ENCODE data around the gene DCC. TPM values are rescaled to one million over a fixed set of nuclear protein-coding genes. Genes with fewer than 3 reads are reported as not detected.
"Not testable (repeated sequence)": the region's sequence is repeated elsewhere in the genome, so short reads cannot be mapped to it uniquely, and the experiment has no call there.

DCC gene
- total and polyA plus RNA-seq, 10 donors: 0.03 to 9.2 (median 0.91) TPM; not detected in 1

GRCh38 chr18:52363861-52364260 lies 23.9 kb downstream of the DCC start:
- Histone ChIP-seq H3K9me3 (peaks cover 0 to 8% (median 0%) of the 10 kb centered on the region in 8 donors), H3K27me3 (replicated peaks in 1 of 7) (no peaks in the 10 kb centered on the region), H3K4me1 (no peaks in the 10 kb centered on the region), H3K27ac (no peak overlapping the region), H3K36me3 (no peaks in the 10 kb centered on the region), H3K4me3 (no peak overlapping the region)
- WGBS, 5 donors: 58 to 100% (median 85%) methylated on average over 1 of the region's 1 CpG
- DNase-seq: no peak
- TF ChIP-seq CTCF (IDR thresholded peaks at IDR 0.05 in 8 of 11, conservative IDR thresholded peaks at IDR 0.05 in 3 of 11) (no peak), POLR2AphosphoS5 (IDR thresholded peaks at IDR 0.05) (no peak), POLR2A (IDR thresholded peaks at IDR 0.05) (no peak)
- intact Hi-C loops (cut with DNase I; ENCODE audit: low total_unique reads): no loop called here

GRCh38 chr18:52366851-52367250 lies 26.9 kb downstream of the DCC start:
- intact Hi-C loops (cut with DNase I; ENCODE audit: low total_unique reads); H3K4me1 ChIP-seq; H3K27ac ChIP-seq; H3K36me3 ChIP-seq; H3K9me3 ChIP-seq; H3K4me3 ChIP-seq; H3K27me3 ChIP-seq (replicated peaks in 1 of 7): not testable (repeated sequence)
- peak; percentile 51 for DNase-seq
- WGBS, 5 donors: 92 to 96% (median 94%) methylated on average over 7 to 27 of the region's 27 CpGs

- DNase-seq: no peak
- Histone ChIP-seq H3K27ac (no peak overlapping the region), H3K9me3 (peaks cover 0 to 8% (median 0%) of the 10 kb centered on the region in 8 donors), H3K4me3 (no peak overlapping the region), H3K4me1 (no peaks in the 10 kb centered on the region), H3K36me3 (no peaks in the 10 kb centered on the region), H3K27me3 (replicated peaks in 1 of 7) (no peaks in the 10 kb centered on the region)
- intact Hi-C loops (cut with DNase I; ENCODE audit: low total_unique reads): no loop called here
- TF ChIP-seq POLR2AphosphoS5 (IDR thresholded peaks at IDR 0.05) (no peak), POLR2A (IDR thresholded peaks at IDR 0.05) (no peak), CTCF (IDR thresholded peaks at IDR 0.05 in 8 of 11, conservative IDR thresholded peaks at IDR 0.05 in 3 of 11) (no peak)
- 49 to 62% (median 57%) methylated on average over 3 of the region's 3 CpGs for whole genome bisulfite sequencing, 5 donors
Measured at GRCh38 chr18:52367953-52368742, 28.2 kb downstream of the DCC start.

GRCh38 chr18:52370841-52371240 lies 30.8 kb downstream of the DCC start:
- no peak for DNase-seq
- H3K27me3 ChIP-seq (replicated peaks in 1 of 7): no peaks in the 10 kb centered on the region
- WGBS, 5 donors: 85 to 96% (median 91%) methylated on average over 2 of the region's 2 CpGs

More at GRCh38 chr18:52370841-52371240, 30.8 kb downstream of the DCC start:
- no peak overlapping the region for H3K4me3 ChIP-seq
- TF ChIP-seq CTCF (IDR thresholded peaks at IDR 0.05 in 8 of 11, conservative IDR thresholded peaks at IDR 0.05 in 3 of 11): no peak
- no peak for TF ChIP-seq POLR2AphosphoS5 (IDR thresholded peaks at IDR 0.05)
- TF ChIP-seq POLR2A (IDR thresholded peaks at IDR 0.05): no peak
- H3K27ac ChIP-seq: no peak overlapping the region
- intact Hi-C loops (cut with DNase I; ENCODE audit: low total_unique reads): no loop called here
- H3K9me3 ChIP-seq: peaks cover 0 to 8% (median 0%) of the 10 kb centered on the region in 8 donors
- H3K4me1 ChIP-seq: no peaks in the 10 kb centered on the region
- no peaks in the 10 kb centered on the region for H3K36me3 ChIP-seq

Measured in spleen (tissue), 11 donors.